ENCODE results near the gene ARHGAP31.
"Not testable (repeated sequence)": the region's sequence is repeated elsewhere in the genome, so short reads cannot be mapped to it uniquely, and the experiment has no call there.

Gene ARHGAP31

GRCh38 chr3:119293871-119294695 is at the start of gene ARHGAP31:
TSS of gene ARHGAP31 (plus strand) at chr3:119294383. CDS start at chr3:119294905, 522 bp downstream.
- no peaks in the 10 kb centered on the region for H3K9me3 Mint-ChIP-seq
- H3K4me1 Mint-ChIP-seq = peaks cover 33 to 44% of the 10 kb centered on the region in 2 donors
- H3K27me3 Mint-ChIP-seq = peaks cover 0 to 10% of the 10 kb centered on the region in 2 donors
- peaks cover 2 to 14% of the 10 kb centered on the region in 2 donors for H3K36me3 Mint-ChIP-seq
- peak within 1 kb of the TSS; percentile 90 to 94 for H3K4me3 Mint-ChIP-seq
- peak; percentile 88 to 89 for ATAC-seq (replicated peaks)
- peak; percentile 81 for DNase-seq
- H3K27ac Mint-ChIP-seq = peak within 1 kb of the TSS; percentile 96

- Mint-ChIP-seq H3K9me3 (peaks cover 6 to 9% of the 10 kb centered on the region in 2 donors), H3K4me1 (no peaks in the 10 kb centered on the region), H3K4me3 (no peak overlapping the region), H3K27me3 (peaks cover 0 to 7% of the 10 kb centered on the region in 2 donors), H3K27ac (no peak overlapping the region), H3K36me3 (peaks cover 5 to 6% of the 10 kb centered on the region in 2 donors)
- ATAC-seq (replicated peaks) = no peak
- DNase-seq = no peak
Measured at GRCh38 chr3:119245778-119246177, 48.4 kb upstream of the ARHGAP31 start.

- H3K9me3 Mint-ChIP-seq = peaks cover 2 to 3% of the 10 kb centered on the region in 2 donors
- DNase-seq (no peak), ATAC-seq (replicated peaks) (no peak)
- H3K4me1 Mint-ChIP-seq = peaks cover 14 to 30% of the 10 kb centered on the region in 2 donors
- peaks cover 0 to 4% of the 10 kb centered on the region in 2 donors for H3K36me3 Mint-ChIP-seq
- H3K27me3 Mint-ChIP-seq = peaks cover 0 to 5% of the 10 kb centered on the region in 2 donors
- no peak overlapping the region for H3K27ac Mint-ChIP-seq
- H3K4me3 Mint-ChIP-seq = no peak overlapping the region
Measured at GRCh38 chr3:119255214-119255613, 39.0 kb upstream of the ARHGAP31 start.

- Mint-ChIP-seq H3K4me1 (peaks cover 14 to 30% of the 10 kb centered on the region in 2 donors), H3K27me3 (peaks cover 0 to 5% of the 10 kb centered on the region in 2 donors), H3K9me3 (peaks cover 2 to 3% of the 10 kb centered on the region in 2 donors), H3K4me3 (no peak overlapping the region), H3K36me3 (peaks cover 0 to 4% of the 10 kb centered on the region in 2 donors), H3K27ac (no peak overlapping the region)
- no peak for DNase-seq
- ATAC-seq (replicated peaks) = no peak
Measured at GRCh38 chr3:119257111-119257510, 37.1 kb upstream of the ARHGAP31 start.

GRCh38 chr3:119257654-119258410 is 36.4 kb upstream of the ARHGAP31 start:
- Mint-ChIP-seq H3K36me3 (peaks cover 0 to 4% of the 10 kb centered on the region in 2 donors), H3K27me3 (no peaks in the 10 kb centered on the region), H3K4me1 (peaks cover 14 to 30% of the 10 kb centered on the region in 2 donors), H3K9me3 (peaks cover 1 to 2% of the 10 kb centered on the region in 2 donors), H3K4me3 (peak overlapping the region in 1 of 2 donors; percentile 17), H3K27ac (peak overlapping the region; percentile 80)
- ATAC-seq (replicated peaks) = peak; percentile 83 to 86
- DNase-seq = no peak

- peak overlapping the region; percentile 42 for H3K27ac Mint-ChIP-seq
- DNase-seq (no peak), ATAC-seq (replicated peaks) (peak; percentile 93 to 95)
- peaks cover under 1 to 5% of the 10 kb centered on the region in 2 donors for H3K27me3 Mint-ChIP-seq
- H3K36me3 Mint-ChIP-seq = peaks cover 0 to 4% of the 10 kb centered on the region in 2 donors
- peaks cover 0 to 2% of the 10 kb centered on the region in 2 donors for H3K9me3 Mint-ChIP-seq
- H3K4me3 Mint-ChIP-seq = no peak overlapping the region
- peaks cover 14 to 30% of the 10 kb centered on the region in 2 donors for H3K4me1 Mint-ChIP-seq
Measured at GRCh38 chr3:119258915-119259314, 35.3 kb upstream of the ARHGAP31 start.

GRCh38 chr3:119259821-119260220 is 34.4 kb upstream of the ARHGAP31 start:
- Mint-ChIP-seq H3K9me3 (peaks cover 0 to 2% of the 10 kb centered on the region in 2 donors), H3K27me3 (peaks cover 4 to 10% of the 10 kb centered on the region in 2 donors), H3K4me1 (peaks cover 14 to 30% of the 10 kb centered on the region in 2 donors), H3K4me3 (no peak overlapping the region), H3K36me3 (peaks cover 0 to 4% of the 10 kb centered on the region in 2 donors), H3K27ac (no peak overlapping the region)
- DNase-seq (no peak), ATAC-seq (replicated peaks) (no peak)

GRCh38 chr3:119261055-119261454 is 33.1 kb upstream of the ARHGAP31 start:
- H3K4me1 Mint-ChIP-seq = peaks cover 14 to 30% of the 10 kb centered on the region in 2 donors
- peaks cover 4 to 10% of the 10 kb centered on the region in 2 donors for H3K27me3 Mint-ChIP-seq
- DNase-seq (no peak), ATAC-seq (replicated peaks) (no peak)
- peaks cover 0 to 2% of the 10 kb centered on the region in 2 donors for H3K9me3 Mint-ChIP-seq
- no peak overlapping the region for H3K4me3 Mint-ChIP-seq
- H3K27ac Mint-ChIP-seq = no peak overlapping the region
- peaks cover 0 to 4% of the 10 kb centered on the region in 2 donors for H3K36me3 Mint-ChIP-seq

- ATAC-seq (replicated peaks) = not testable (repeated sequence)
Measured at GRCh38 chr3:119270212-119270611, 24.0 kb upstream of the ARHGAP31 start.

GRCh38 chr3:119276680-119277079 is 17.5 kb upstream of the ARHGAP31 start:
- Mint-ChIP-seq H3K4me1 (peaks cover 5 to 6% of the 10 kb centered on the region in 2 donors), H3K27me3 (no peaks in the 10 kb centered on the region), H3K4me3 (no peak overlapping the region), H3K27ac (no peak overlapping the region), H3K9me3 (peaks cover 1 to 3% of the 10 kb centered on the region in 2 donors), H3K36me3 (peaks cover 1 to 2% of the 10 kb centered on the region in 2 donors)
- no peak for ATAC-seq (replicated peaks)
- no peak for DNase-seq

More at GRCh38 chr3:119270212-119270611, 24.0 kb upstream of the ARHGAP31 start:
- H3K27me3 Mint-ChIP-seq = peaks cover 19 to 31% of the 10 kb centered on the region in 2 donors
- not testable (repeated sequence) for H3K4me3 Mint-ChIP-seq, H3K4me1 Mint-ChIP-seq, H3K27ac Mint-ChIP-seq, H3K9me3 Mint-ChIP-seq, DNase-seq, H3K36me3 Mint-ChIP-seq

GRCh38 chr3:119279101-119279554 is 15.1 kb upstream of the ARHGAP31 start:
- H3K9me3 Mint-ChIP-seq = peaks cover 17 to 18% of the 10 kb centered on the region in 2 donors
- H3K4me3 Mint-ChIP-seq = no peak overlapping the region
- DNase-seq (no peak), ATAC-seq (replicated peaks) (no peak)
- no peaks in the 10 kb centered on the region for H3K27me3 Mint-ChIP-seq
- H3K4me1 Mint-ChIP-seq = peaks cover 5 to 6% of the 10 kb centered on the region in 2 donors
- peak overlapping the region; percentile 6 for H3K27ac Mint-ChIP-seq
- peaks cover 12 to 16% of the 10 kb centered on the region in 2 donors for H3K36me3 Mint-ChIP-seq

- no peak for DNase-seq
- no peak for ATAC-seq (replicated peaks)
- Mint-ChIP-seq H3K27ac (no peak overlapping the region), H3K9me3 (peaks cover 17 to 18% of the 10 kb centered on the region in 2 donors), H3K27me3 (no peaks in the 10 kb centered on the region), H3K36me3 (peaks cover 12 to 16% of the 10 kb centered on the region in 2 donors), H3K4me1 (peaks cover 1 to 2% of the 10 kb centered on the region in 2 donors), H3K4me3 (no peak overlapping the region)
Measured at GRCh38 chr3:119279584-119280243, 14.5 kb upstream of the ARHGAP31 start.

GRCh38 chr3:119288669-119289403 is 5.3 kb upstream of the ARHGAP31 start:
- Mint-ChIP-seq H3K4me1 (peaks cover 11 to 15% of the 10 kb centered on the region in 2 donors), H3K9me3 (peaks cover 8 to 11% of the 10 kb centered on the region in 2 donors), H3K4me3 (no peak overlapping the region), H3K36me3 (peaks cover 4 to 6% of the 10 kb centered on the region in 2 donors), H3K27me3 (peaks cover 5 to 36% of the 10 kb centered on the region in 2 donors), H3K27ac (no peak overlapping the region)
- ATAC-seq (replicated peaks) (no peak), DNase-seq (no peak)
